Left ventricle myocardium superior (tissue), 1 donor: Measurements from ENCODE around the gene AGPS. TPM values are rescaled to one million over a fixed set of nuclear protein-coding genes. Genes with fewer than 3 reads are reported as not detected.
"Not testable (repeated sequence)": the region's sequence is repeated elsewhere in the genome, so short reads cannot be mapped to it uniquely, and the experiment has no call there.

Experiments used
- ATAC-seq: fragments of 200-7000 bp; cut with Tn5 transposase; one replicate; pipeline ENCODE4 v1.9.1; 2020; ENCODE audit warnings: mild to moderate bottlenecking, moderate library complexity
- DNase-seq: peaks from one replicate; pipeline ENCODE4 v3.0.0-alpha.2; 2020
- intact Hi-C: fragments of 100-400 bp; cut with micrococcal nuclease; formaldehyde crosslinking; loops from one replicate; pipeline ENCODE4 v1.11.0; 2022
- long read RNA-seq: library from polyadenylated mRNA; unstranded; transcript quantifications from one replicate; pipeline ENCODE4 v2.0.0, GENCODE V29; 2021
- total RNA-seq: library from RNA; stranded (reverse); fragmentation: NEBNext Ultra II Directional; extraction: Animal tissue kit (Norgen Biotek cat#: 25700); gene quantifications from one replicate; pipeline ENCODE4 v1.2.1, GENCODE V29; 2021
- donor health status: DM: no; HTN: yes; CAD: no; lungs with severe emphysema.

Gene AGPS
- 33.4 TPM for total RNA-seq
- long read RNA-seq, full-length matches to known transcripts, result 26 of 35 reads
- long read RNA-seq, partial matches to known transcripts, result 4 of 35 reads
- long read RNA-seq, other reads (novel, unspliced or antisense), result 5 of 35 reads

GRCh38 chr2:177392373-177393202, at the start of gene AGPS:
Gene AGPS, plus strand, starts transcription at chr2:177392773. Its CDS starts 17 bp downstream, at chr2:177392790.
- DNase-seq, result peak; percentile 91
- intact Hi-C loops, result no loop called here
- peak; percentile 98 for ATAC-seq

GRCh38 chr2:177343773-177344172, 48.8 kb upstream of the AGPS start:
- DNase-seq (no peak), ATAC-seq (no peak)

GRCh38 chr2:177344316-177344715, 48.3 kb upstream of the AGPS start:
- no peak for ATAC-seq
- intact Hi-C loops, result no loop called here
- DNase-seq, result no peak

More at GRCh38 chr2:177343773-177344172, 48.8 kb upstream of the AGPS start:
- intact Hi-C loops, result no loop called here

DNA sequence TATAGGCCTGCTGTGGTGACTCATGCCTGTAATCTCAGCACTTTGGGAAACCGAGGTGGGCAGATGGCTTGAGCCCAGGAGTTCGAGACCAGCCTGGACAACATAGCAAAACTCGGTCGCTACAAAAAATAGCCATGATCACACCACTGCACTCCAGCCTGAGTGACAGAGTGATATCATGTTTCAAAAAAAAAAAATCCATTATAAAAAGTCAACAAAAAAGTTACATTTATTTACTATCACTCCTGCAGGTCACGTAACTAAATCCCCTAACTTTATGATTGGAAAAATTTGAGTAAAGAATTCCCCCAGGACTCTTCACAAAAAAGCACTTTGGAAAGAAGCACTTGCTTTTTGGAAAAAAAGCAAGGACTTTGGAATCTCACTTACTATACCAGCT, 46.4 kb upstream of the AGPS start:
- intact Hi-C loops, result no loop called here
- no peak for DNase-seq
- no peak for ATAC-seq

DNA sequence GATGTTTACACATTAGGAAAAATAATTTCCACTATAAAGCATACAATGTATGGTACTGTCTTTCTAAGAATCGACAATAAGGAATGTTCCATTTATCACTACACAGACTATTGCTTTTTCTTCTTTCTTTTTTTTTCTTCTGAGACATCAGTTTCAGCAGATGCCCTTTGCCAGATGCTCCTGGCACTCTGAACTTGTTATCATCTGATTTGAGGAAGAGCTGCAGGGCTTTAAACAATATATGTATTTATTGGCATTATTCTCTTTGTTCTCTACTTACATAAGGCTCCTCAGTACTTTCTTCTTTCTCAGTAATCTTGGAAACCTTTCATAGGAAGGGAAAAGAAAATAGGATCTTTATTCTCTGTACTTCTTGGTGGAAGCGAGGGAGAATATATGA, 45.0 kb upstream of the AGPS start:
- intact Hi-C loops, result no loop called here
- no peak for DNase-seq
- ATAC-seq, result no peak

DNA sequence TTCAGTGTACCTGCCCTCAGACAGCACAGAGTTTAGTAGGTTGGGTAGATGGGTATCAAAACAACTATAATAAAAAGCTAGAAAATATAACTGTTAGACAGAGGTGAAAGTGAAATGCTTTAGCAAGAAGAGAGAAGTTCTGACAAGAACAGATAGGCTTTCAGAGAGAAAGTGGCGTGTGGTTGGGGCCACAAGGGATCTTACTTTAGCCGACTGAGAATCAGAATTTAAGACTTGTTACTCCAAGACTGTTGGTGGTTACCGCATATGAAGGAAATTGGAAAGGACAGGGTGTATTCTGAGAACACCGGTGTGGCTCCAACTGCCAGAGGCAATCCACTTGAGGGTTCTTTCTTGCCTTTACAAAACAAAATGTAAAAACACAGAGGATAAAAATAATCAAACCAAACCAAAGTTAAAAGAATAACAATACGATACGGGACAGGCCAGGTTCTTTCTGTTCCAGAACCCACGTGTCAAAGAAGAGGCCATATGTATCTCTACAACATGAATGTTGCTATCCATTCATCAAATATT, 44.4 kb upstream of the AGPS start:
- ATAC-seq (no peak), DNase-seq (no peak)
- intact Hi-C loops, result no loop called here

GRCh38 chr2:177348733-177349693, 43.6 kb upstream of the AGPS start:
- no peak for ATAC-seq
- intact Hi-C loops, result no loop called here
- no peak for DNase-seq

- intact Hi-C loops, DNase-seq, ATAC-seq: not testable (repeated sequence)
Measured at GRCh38 chr2:177350624-177351023, 41.9 kb upstream of the AGPS start.

- DNase-seq, ATAC-seq, intact Hi-C loops: not testable (repeated sequence)
Measured at GRCh38 chr2:177351121-177351520, 41.5 kb upstream of the AGPS start.

GRCh38 chr2:177352441-177353186, 40.0 kb upstream of the AGPS start:
- no peak for DNase-seq
- ATAC-seq, result peak; percentile 74

GRCh38 chr2:177353187-177353478, 39.4 kb upstream of the AGPS start:
- DNase-seq (no peak), ATAC-seq (peak; percentile 77)
- intact Hi-C loops, result no loop called here

More at GRCh38 chr2:177352441-177353186, 40.0 kb upstream of the AGPS start:
- intact Hi-C loops, result no loop called here

- intact Hi-C loops, ATAC-seq, DNase-seq: not testable (repeated sequence)
Measured at GRCh38 chr2:177354541-177354940, 38.0 kb upstream of the AGPS start.

DNA sequence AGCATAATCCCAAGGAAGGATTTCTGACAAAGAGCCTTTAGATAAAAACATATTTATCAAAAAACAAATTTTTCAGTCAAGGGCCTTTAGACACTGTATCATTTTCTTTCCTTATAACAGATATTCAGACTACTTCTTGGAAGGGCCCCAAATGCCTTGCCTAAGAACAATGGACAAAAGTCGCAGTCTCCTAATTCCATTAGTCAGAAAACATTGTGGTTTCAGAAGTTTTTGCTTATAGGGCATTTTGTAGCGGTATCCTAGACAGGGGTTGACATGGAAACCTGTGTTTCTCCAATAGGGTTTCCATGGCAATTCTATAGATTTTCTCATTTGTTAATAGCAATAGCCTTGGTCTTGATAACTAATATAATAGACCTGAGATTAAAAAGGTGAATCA, 36.7 kb upstream of the AGPS start:
- intact Hi-C loops, result no loop called here
- ATAC-seq (no peak), DNase-seq (no peak)

DNA sequence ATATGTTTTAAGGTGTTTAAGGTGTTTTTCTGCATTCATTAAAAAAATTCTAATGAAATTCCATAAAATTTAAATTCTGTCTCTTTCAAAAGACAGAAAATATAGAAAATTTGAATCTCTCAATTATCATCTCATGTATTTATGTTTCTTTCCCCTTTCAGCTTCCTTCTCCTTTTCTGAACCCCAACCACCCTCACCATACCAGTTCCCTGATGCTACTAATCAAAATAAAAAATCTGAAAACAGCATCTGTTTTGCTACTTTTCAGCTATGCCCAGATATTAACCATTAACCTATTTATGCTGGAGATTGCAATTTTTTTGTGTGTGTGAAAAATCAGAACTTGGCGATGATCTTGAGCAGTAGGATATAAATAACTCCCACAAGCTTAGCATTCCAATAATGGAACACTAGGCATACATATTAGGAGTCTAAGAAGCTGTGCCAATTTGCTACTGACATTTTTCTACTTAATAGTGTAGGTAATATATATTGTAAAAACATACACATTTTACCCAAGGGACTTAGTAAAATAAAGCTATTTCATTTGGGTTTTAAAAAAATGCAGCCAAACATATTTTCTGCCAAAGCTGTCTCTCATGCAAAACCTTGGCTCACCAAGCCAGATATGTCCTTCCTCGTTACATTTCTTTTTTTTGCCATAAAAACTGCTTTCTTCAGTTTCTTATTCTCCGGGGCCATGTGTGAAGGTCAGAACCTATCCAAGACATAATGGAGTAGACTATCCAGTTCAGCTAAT, 32.6 kb upstream of the AGPS start:
- DNase-seq, result no peak
- intact Hi-C loops, result no loop called here
- no peak for ATAC-seq

GRCh38 chr2:177362499-177362898, 30.1 kb upstream of the AGPS start:
- intact Hi-C loops, result no loop called here
- ATAC-seq (no peak), DNase-seq (no peak)

DNA sequence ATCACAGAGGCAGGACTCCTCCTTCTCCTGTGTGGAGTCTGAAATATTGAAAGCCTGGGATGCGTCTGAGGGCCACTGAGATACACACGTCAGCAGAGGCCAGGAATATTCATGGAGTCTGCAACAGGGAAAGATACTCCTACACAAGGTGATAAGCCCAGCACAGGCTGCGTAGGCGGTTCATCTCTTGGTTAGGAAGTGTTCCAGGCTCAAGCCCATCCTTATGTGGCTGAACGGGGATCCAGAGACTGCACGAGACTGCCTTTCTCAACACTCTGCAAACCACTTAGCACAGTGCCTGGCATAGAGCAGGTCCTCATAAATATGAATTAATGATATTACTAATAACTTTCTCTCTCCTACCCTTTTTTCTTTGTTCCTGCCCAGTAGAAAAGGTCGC, 29.2 kb upstream of the AGPS start:
- ATAC-seq (no peak), DNase-seq (no peak)
- intact Hi-C loops, result no loop called here

DNA sequence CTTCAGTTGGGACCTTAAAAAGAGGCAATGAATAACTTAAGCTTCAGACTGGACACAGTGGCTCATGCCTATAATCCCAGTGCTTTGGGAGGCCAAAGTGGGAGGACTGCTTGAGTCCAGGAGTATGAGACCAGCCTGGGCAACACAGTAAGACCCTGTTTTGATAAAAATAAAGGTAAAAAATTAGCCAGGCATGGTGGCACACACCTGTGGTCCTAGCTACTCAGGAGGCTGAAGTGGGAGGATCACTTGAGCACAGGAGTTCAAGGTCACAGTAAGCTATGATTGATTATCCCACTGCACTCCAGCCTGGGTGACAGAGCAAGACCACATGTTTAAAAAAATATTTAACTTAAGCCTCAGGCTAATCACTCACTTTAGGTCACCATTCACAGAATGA, 26.8 kb upstream of the AGPS start:
- DNase-seq, intact Hi-C loops, ATAC-seq: not testable (repeated sequence)

GRCh38 chr2:177368023-177368422, 24.6 kb upstream of the AGPS start:
- DNase-seq, ATAC-seq, intact Hi-C loops: not testable (repeated sequence)
